D721Med (cell line): ENCODE measurements around the gene GSTM5.
"Not testable (repeated sequence)": the region's sequence is repeated elsewhere in the genome, so short reads cannot be mapped to it uniquely, and the experiment has no call there.

Experiments
- DNase-seq: peaks from one replicate; pipeline ENCODE4 v3.0.0; 2011; ENCODE audit warnings: low spot score; ENCODE audit not compliant: insufficient read length
- FAIRE-seq: peaks from 2 replicates; lab custom pipeline; 2011; peaks lifted over from hg19 to GRCh38; lab: Jason Lieb, UNC
- CTCF ChIP-seq: IDR thresholded peaks from 2 replicates; pipeline ENCODE4 v1.5.1; 2012; ENCODE audit warnings: mild to moderate bottlenecking, control low read depth; ENCODE audit not compliant: insufficient read depth; ENCODE audit errors: missing control alignments

Gene GSTM5

DNA sequence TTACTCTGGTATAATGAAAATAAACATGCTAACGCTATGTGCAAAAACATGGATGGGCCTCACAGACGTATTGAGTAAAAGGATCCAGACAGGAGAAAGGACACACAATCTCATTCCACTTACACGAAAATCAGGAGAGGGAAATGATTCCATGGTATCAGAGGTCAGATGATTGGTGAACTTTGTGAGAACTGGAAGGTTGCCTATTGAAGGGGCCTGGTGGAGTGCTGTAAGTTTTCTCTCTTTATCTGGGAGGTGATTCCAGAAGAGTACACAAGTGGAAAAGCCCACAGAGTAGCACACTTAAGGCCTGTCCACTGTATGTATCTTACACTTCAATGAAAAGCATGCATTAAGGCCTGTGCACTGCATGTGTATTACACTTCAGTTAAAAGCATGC, 34.6 kb upstream of the GSTM5 start:
- no peak for TF ChIP-seq CTCF
- no peak for FAIRE-seq
- no peak for DNase-seq

DNA sequence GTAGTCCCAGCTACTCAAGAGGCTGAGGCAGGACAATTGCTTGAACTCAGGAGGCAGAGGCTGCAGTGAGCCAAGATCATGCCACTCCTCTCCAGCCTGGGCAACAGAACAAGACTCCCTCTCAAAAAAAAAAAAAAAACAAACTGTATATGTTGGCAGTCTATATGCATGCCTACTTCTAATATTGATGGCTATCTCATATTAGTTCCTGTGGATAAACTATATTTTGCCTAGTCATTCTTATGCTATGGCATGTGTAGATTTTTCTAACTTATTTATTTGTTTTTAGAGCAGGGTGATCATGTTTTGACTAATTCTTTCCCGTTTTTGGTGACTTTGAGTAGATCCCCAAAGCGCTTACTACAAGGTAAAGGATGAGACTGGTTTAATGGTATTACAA, 33.4 kb upstream of the GSTM5 start:
- not testable (repeated sequence) for FAIRE-seq, DNase-seq

DNA sequence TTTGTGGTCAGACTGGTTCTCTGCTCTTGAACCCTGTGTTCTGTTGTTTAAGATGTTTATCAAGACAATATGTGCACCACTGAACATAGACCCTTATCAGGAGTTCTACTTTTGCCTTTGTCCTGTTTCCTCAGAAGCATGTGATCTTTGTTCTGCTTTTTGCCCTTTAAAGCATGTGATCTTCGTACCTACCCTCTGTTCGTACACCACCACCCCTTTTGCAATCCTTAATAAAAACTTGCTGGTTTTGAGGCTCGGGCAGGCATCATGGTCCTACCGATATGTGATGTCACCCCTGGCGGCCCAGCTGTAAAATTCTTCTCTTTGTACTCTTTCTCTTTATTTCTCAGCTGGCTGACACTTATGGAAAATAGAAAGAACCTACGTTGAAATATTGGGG, 27.3 kb upstream of the GSTM5 start:
- not testable (repeated sequence) for DNase-seq, FAIRE-seq

GRCh38 chr1:109685399-109685798, 26.7 kb upstream of the GSTM5 start:
- DNase-seq, FAIRE-seq: not testable (repeated sequence)

DNA sequence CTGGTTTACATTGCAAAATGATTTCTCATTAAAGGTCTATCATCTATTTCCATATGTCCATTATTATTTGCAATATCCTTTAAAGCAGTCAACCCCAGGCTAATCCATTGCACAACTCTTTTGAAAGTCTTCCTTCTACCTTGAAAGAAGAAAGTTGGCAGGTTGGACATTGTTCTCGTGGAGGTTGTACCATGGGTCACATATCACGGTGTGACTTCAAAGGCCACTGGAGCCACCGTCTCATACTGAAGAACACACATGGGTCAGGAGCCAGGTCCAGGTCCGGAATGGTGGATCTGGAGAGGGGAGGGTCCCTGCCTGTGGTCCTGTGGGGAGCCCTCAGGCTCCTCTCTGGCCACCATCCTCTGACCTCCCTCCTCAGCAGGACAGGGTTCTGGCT, 26.2 kb upstream of the GSTM5 start:
- not testable (repeated sequence) for FAIRE-seq, DNase-seq

DNA sequence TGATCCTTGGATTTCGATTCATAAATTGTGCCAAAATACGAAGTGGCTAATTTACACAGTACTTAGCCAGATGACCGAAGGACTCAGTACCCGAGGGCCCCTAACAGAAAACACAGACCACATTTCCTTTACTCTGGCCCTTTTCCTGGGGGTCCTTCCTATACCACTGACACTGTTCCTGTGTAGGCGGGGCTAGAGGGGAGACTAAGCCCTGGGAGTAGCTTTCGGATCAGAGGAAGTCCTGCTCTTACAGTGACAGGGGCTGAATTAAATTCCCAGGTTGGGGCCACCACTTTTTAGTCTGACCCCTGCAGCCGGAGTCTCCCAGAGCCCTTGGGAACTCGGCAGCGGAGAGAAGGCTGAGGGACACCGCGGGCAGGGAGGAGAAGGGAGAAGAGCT, 24.9 kb upstream of the GSTM5 start:
- DNase-seq, FAIRE-seq: not testable (repeated sequence)

- DNase-seq (no peak), FAIRE-seq (no peak)
- no peak for TF ChIP-seq CTCF
Observed at GRCh38 chr1:109687641-109688499, 24.2 kb upstream of the GSTM5 start, which contains the start of gene GSTM1. Gene GSTM1 (plus strand): TSS chr1:109687817. CDS start chr1:109687874, 57 bp downstream.

DNA sequence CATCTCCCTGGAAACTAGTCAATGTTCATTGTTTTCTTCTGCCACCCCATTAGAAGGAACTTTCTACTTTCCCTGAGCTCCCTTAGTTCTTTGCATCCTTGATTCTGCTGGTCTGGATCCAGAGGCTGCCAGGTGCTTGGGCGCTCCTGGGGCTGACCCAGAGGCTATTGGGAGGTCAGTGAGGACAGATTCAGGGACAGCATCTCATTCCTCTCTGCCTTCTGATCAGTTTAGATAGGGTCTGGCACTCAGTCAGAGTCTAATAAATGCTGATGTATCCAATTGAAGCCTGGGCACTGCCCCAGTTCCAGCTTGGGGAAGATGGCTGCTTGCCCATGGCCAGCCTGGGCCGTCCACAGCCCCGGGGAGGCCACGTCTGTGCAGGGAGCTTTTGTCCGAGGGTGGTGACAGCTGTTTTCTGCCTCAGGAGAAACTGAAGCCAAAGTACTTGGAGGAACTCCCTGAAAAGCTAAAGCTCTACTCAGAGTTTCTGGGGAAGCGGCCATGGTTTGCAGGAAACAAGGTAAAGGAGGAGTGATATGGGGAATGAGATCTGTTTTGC, 22.1 kb upstream of the GSTM5 start:
- DNase-seq (no peak), FAIRE-seq (no peak)
- no peak for TF ChIP-seq CTCF

DNA sequence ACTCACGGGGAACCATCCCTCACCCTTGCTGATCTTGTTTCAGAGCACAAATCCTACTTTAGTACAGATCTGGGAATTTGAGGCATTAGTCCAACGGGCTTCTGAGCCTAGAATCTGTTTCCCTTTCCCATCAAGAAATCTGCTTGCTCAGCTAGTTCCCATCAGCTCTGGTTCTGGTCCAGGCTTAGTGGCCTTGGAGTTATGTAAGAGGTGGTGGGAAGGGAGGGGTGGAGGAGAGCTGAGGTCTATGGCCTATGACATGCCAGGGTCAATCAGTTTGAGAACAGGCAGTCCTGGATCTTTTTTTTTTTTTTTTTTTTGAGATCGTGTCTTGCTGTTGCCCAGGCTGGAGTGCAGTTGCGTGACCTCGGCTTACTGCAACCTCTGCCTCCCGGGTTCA, 20.3 kb upstream of the GSTM5 start:
- FAIRE-seq (no peak), DNase-seq (no peak)
- no peak for TF ChIP-seq CTCF

DNA sequence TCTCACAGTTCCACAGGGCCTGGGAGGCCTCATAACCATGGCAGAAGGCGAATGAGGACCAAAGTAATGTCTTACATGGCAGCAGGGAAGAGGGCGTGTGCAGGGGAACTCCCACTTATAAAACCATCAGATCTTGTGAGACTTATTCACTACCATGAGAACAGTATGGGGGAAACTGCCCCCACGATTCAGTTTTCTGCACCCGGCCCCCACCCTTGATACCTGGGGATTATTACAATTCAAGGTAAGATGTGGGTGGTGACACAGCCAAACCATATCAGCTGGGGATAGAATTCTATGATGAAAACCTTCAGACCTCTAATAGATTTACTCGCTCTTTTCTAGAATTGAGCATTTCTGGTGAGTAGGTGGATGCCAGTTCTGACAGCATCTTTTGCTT, 17.7 kb upstream of the GSTM5 start:
- not testable (repeated sequence) for DNase-seq, FAIRE-seq

DNA sequence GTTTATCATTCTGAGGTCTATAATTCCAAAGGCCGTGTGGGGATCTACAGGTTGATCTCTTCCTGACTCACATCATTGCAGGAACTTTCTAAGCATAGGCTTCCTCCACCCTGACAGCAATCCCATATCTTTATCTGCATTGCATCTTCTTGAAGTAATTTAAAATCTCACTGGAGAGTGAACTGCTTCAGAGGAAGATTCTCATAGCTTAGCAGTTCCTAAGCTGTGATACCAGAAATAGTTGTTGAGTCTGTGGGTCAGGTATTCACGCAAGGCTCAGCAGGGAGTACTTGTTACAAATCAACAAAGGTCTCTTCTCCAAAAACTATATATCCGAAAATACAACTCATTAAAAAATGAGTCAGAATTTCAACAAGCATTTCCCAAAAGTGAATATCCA, 16.9 kb upstream of the GSTM5 start:
- not testable (repeated sequence) for DNase-seq, FAIRE-seq
